Peyer's patch (tissue), 4 donors: ENCODE results near the gene ZNF384. TPM values are rescaled to one million over a fixed set of nuclear protein-coding genes. Genes with fewer than 3 reads are reported as not detected.

Experiments used
- DNase-seq, 3 donors: peaks; one replicate each; pipeline ENCODE4 v3.0.0-alpha.2; 2017 to 2019
- H3K27ac ChIP-seq, 4 donors: fragments of 200-600 bp; sonication (generic); one replicate each; pipeline ENCODE4 v1.5.1; 2016 to 2019
- H3K27me3 ChIP-seq, 2 donors: fragments of 200-600 bp; sonication (generic); one replicate each; pipeline ENCODE4 v1.5.1; 2019
- H3K36me3 ChIP-seq, 3 donors: fragments of 200-600 bp; sonication (generic); one replicate each; pipeline ENCODE4 v1.5.1; 2016 to 2019
- H3K4me1 ChIP-seq, 4 donors: fragments of 200-600 bp; sonication (generic); one replicate each; pipeline ENCODE4 v1.5.1; 2016 to 2019
- H3K4me3 ChIP-seq, 4 donors: fragments of 200-600 bp; sonication (generic); 1 replicate in 3 of 4; 2 replicates in 1 of 4; pipeline ENCODE4 v1.5.1; 2016 to 2019; ENCODE audit warnings: mild to moderate bottlenecking in 1 of 4
- H3K9me3 ChIP-seq, 4 donors: fragments of 200-600 bp; sonication (generic); one replicate each; pipeline ENCODE4 v1.5.1; 2016 to 2019; ENCODE audit warnings: mild to moderate bottlenecking in 1 of 4
- CTCF ChIP-seq, 6 experiments: fragments of 450-650 bp in 4 of 6; fragments of 200-600 bp in 2 of 6; sonication (generic) in 1 of 6; IDR thresholded peaks; one replicate each; pipeline ENCODE4 v1.5.1; 2017 to 2019; ENCODE audit warnings: antibody characterized with exemption in 6 of 6, mild to moderate bottlenecking in 3 of 6, moderate library complexity in 1 of 6
- POLR2A ChIP-seq, 2 donors: fragments of 450-650 bp; IDR thresholded peaks; one replicate each; pipeline ENCODE4 v1.5.1; 2017; ENCODE audit warnings: antibody characterized with exemption in 2 of 2, mild to moderate bottlenecking in 2 of 2, moderate library complexity in 2 of 2
- total RNA-seq, 4 donors: library from RNA; depleted of rRNA; stranded (reverse); fragments of >200 nt; gene quantifications; one replicate each; pipeline ENCODE4 v1.1.0, GENCODE V29; 2016

ZNF384 gene
- total RNA-seq, 4 donors from 2014 or later, result 35.6 to 96.6 (median 80.2) TPM

- DNase-seq, result peak in 2 of 3 donors; percentile 60 to 66
- Histone ChIP-seq H3K27ac (peak overlapping the region; percentile 14 to 66 (median 48)), H3K36me3 (peaks cover 0 to 32% (median 0%) of the 10 kb centered on the region in 3 donors), H3K4me3 (peak overlapping the region; percentile 42 to 53 (median 46)), H3K4me1 (peaks cover 0 to 18% (median 5%) of the 10 kb centered on the region in 4 donors), H3K27me3 (no peaks in the 10 kb centered on the region), H3K9me3 (no peaks in the 10 kb centered on the region)
- TF ChIP-seq CTCF (IDR thresholded peaks at IDR 0.05) (no peak), POLR2A (IDR thresholded peaks at IDR 0.05) (no peak)
These were observed 42.7 kb downstream of the ZNF384 start for GRCh38 chr12:6646276-6647082.

- Histone ChIP-seq H3K27me3 (no peaks in the 10 kb centered on the region), H3K36me3 (peaks cover 0 to 16% (median 0%) of the 10 kb centered on the region in 3 donors), H3K4me1 (peaks cover 0 to 18% (median 5%) of the 10 kb centered on the region in 4 donors), H3K4me3 (no peak overlapping the region), H3K9me3 (no peaks in the 10 kb centered on the region), H3K27ac (peak overlapping the region in 2 of 4 donors; percentile 13 to 49)
- DNase-seq, result peak in 1 of 3 donors; percentile 72
- TF ChIP-seq POLR2A (IDR thresholded peaks at IDR 0.05) (no peak), CTCF (IDR thresholded peaks at IDR 0.05) (peak in 3 of 6 experiments; percentile 26 to 52 (median 35))
These were observed 44.3 kb downstream of the ZNF384 start for GRCh38 chr12:6644903-6645302.

- Histone ChIP-seq H3K27me3 (no peaks in the 10 kb centered on the region), H3K4me1 (peaks cover 0 to 18% (median 5%) of the 10 kb centered on the region in 4 donors), H3K4me3 (no peak overlapping the region), H3K27ac (peak overlapping the region in 2 of 4 donors; percentile 13 to 49), H3K36me3 (peaks cover 0 to 10% (median 0%) of the 10 kb centered on the region in 3 donors), H3K9me3 (no peaks in the 10 kb centered on the region)
- no peak for DNase-seq
- no peak for TF ChIP-seq POLR2A (IDR thresholded peaks at IDR 0.05)
- no peak for TF ChIP-seq CTCF (IDR thresholded peaks at IDR 0.05)
These were observed 44.9 kb downstream of the ZNF384 start for GRCh38 chr12:6644257-6644596.

GRCh38 chr12:6643569-6644256, 45.5 kb downstream of the ZNF384 start:
- Histone ChIP-seq H3K9me3 (no peaks in the 10 kb centered on the region), H3K4me1 (peaks cover 0 to 18% (median 7%) of the 10 kb centered on the region in 4 donors), H3K36me3 (peaks cover 0 to 7% (median 0%) of the 10 kb centered on the region in 3 donors), H3K4me3 (no peak overlapping the region), H3K27me3 (no peaks in the 10 kb centered on the region), H3K27ac (peak overlapping the region in 2 of 4 donors; percentile 43 to 49)
- TF ChIP-seq CTCF (IDR thresholded peaks at IDR 0.05), result no peak
- no peak for TF ChIP-seq POLR2A (IDR thresholded peaks at IDR 0.05)
- peak in 1 of 3 donors; percentile 50 for DNase-seq

GRCh38 chr12:6641131-6641530, 48.0 kb downstream of the ZNF384 start:
- Histone ChIP-seq H3K4me3 (no peak overlapping the region), H3K9me3 (no peaks in the 10 kb centered on the region), H3K4me1 (peaks cover 0 to 8% (median 3%) of the 10 kb centered on the region in 4 donors), H3K36me3 (no peaks in the 10 kb centered on the region), H3K27me3 (no peaks in the 10 kb centered on the region), H3K27ac (no peak overlapping the region)
- no peak for DNase-seq
- TF ChIP-seq POLR2A (IDR thresholded peaks at IDR 0.05) (no peak), CTCF (IDR thresholded peaks at IDR 0.05) (no peak)
